Erythroblast (primary cell): ENCODE results near the gene NCOA5.

Source experiments
- GATA1 ChIP-seq: IDR thresholded peaks from 2 replicates; pipeline ENCODE4 v1.6.1; 2011; ENCODE audit warnings: low read depth, mild to moderate bottlenecking, control low read depth, low read length, moderate library complexity
- POLR2A ChIP-seq: IDR thresholded peaks from 2 replicates; pipeline ENCODE4 v1.6.1; 2011; ENCODE audit warnings: mild to moderate bottlenecking, low read length

DNA sequence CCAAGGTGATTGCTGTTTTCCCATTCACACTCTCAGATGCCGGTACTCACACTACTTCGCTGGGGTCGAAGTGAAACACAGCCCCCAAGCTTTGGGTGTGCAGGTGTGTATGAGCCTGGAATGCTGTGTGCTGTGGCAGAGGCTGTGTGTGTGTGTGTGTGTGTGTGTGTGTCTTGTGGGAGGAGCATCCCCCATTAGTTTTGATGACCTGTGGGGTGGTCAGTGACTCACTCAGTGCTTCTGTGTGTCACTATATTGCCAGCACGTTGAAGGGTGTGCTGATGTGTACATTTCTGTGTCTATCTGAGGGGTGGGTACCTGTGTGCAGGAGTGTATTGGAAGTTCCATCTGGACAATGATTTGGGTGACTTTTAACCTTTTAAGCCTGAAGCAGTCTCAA lies 65.8 kb downstream of the NCOA5 start:
- TF ChIP-seq POLR2A, result no peak
- TF ChIP-seq GATA1, result no peak
